KBM-7 (cell line): ENCODE results near the gene WBP1.
"Not testable (repeated sequence)": the region's sequence is repeated elsewhere in the genome, so short reads cannot be mapped to it uniquely, and the experiment has no call there.

Source experiments
- DNase-seq: peaks from one replicate; pipeline ENCODE4 v3.0.0-alpha.2; 2015
- in situ Hi-C: fragments of 300-500 bp; cut with MboI; formaldehyde crosslinking; loops from 2 replicates; pipeline ENCODE4 v1.14.3; 2020; ENCODE audit warnings: low sequenced_read_pairs, low pct_unique_long_range_greater_than_20kb, mixed read lengths

Gene WBP1

GRCh38 chr2:74458132-74458937, at the start of gene WBP1:
Gene WBP1, plus strand, starts transcription at chr2:74458438. Its CDS starts 165 bp downstream, at chr2:74458603.
- in situ Hi-C loops: no loop called here

GRCh38 chr2:74413001-74413698, 45.1 kb upstream of the WBP1 start:
- in situ Hi-C loops: no loop called here
- DNase-seq: peak; percentile 33

More at GRCh38 chr2:74458132-74458937, at the start of gene WBP1:
- peak; percentile 100 for DNase-seq

GRCh38 chr2:74414441-74414840, 43.8 kb upstream of the WBP1 start:
- in situ Hi-C loops: no loop called here
- no peak for DNase-seq

GRCh38 chr2:74414881-74415761, 43.1 kb upstream of the WBP1 start:
- in situ Hi-C loops: no loop called here
- no peak for DNase-seq

DNA sequence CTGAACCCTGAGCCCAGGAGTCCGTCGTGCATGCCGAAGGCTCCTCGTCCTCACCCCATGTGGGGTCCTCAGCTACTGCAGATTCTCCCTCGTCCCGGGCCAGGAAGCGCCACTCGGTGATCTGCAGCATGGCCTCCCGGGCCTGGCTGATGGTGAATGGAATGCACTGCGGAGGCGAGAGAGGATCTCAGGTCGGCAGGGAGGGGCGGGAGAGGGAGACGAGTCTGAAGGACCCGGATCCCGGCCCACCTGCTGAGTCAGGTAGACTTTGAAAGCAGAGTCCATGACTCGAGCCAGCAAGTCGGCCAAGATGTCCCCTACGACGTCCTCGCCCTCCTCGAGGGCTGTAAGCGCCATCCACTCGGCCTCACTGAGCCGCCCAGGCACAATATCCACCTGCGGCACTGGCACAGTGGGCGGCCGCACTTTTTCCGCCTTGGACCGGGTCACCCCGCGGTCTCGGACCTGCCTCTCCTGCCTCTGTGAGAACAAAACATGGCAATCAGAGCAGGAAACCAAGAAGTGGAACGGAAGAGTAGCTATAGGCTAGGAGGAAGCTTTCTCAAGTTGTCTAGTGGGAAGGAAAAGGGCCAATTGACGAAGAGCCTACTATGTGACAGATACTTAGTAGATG, 42.4 kb upstream of the WBP1 start:
- in situ Hi-C loops: no loop called here
- DNase-seq: no peak

DNA sequence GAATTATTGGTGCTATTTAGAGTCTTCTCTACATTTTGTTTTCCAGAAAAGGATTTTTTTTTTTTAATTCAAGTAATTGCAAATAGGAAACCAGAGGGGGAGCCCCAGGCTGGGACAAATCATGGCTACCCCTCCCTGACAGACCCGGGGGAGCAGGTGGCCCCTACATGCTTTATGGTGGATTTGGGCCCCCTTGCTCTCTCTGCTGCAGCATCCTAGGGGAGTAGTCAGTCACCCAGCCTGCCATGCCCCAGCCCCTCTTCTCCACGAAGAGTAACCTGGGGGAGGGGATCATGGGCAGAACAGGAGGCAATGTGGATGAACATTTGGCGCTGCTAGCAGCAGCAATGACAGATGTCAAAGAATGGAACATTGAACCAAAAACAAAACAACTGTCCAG, 41.5 kb upstream of the WBP1 start:
- no peak for DNase-seq
- in situ Hi-C loops: no loop called here

GRCh38 chr2:74417197-74417596, 41.0 kb upstream of the WBP1 start:
- in situ Hi-C loops: no loop called here
- DNase-seq: no peak

DNA sequence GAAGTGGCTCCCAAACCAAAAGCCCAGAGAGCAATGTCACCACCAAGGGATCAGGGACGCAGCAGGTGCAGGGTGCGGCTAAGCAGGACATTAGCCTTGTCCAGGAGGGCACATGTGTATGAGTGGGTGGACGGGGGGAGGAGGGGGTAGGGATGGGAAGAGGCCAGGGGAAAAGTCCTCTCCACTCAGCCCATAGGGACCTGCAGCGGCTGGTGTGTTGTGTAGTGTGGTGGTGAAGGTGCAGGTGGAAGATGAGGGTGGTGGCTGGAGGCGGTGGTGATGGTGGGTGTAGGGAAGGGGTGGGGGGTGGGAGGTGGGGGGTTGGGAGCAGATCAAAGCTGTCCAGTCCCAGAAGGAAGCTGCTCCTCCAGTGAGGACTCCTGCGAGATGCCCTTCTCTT, 40.5 kb upstream of the WBP1 start:
- DNase-seq: no peak
- in situ Hi-C loops: no loop called here

- no peak for DNase-seq
These were observed 39.9 kb upstream of the WBP1 start for GRCh38 chr2:74418312-74418711.

DNA sequence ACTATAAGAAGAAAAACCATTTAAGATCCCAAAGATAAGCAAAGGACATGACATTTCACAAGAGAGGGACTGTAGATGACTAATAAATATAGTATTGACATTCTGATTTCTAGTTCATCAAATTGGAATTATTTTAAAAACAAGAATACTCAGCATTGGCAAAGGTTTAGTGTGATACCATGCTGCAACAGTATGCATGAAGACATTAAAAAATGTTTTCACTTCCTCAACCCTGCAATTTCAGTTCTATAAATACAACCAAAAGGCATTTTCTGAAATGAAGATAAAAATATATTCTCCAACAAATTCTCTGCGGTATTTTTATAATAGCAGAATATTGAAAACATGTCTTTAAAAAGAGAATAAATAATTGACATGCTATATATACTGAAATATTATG, 38.9 kb upstream of the WBP1 start:
- in situ Hi-C loops: no loop called here
- DNase-seq: no peak

More at GRCh38 chr2:74418312-74418711, 39.9 kb upstream of the WBP1 start:
- in situ Hi-C loops: no loop called here

GRCh38 chr2:74420006-74420405, 38.2 kb upstream of the WBP1 start:
- DNase-seq: no peak
- in situ Hi-C loops: no loop called here

GRCh38 chr2:74420443-74421103, 37.7 kb upstream of the WBP1 start:
- in situ Hi-C loops, DNase-seq: not testable (repeated sequence)

DNA sequence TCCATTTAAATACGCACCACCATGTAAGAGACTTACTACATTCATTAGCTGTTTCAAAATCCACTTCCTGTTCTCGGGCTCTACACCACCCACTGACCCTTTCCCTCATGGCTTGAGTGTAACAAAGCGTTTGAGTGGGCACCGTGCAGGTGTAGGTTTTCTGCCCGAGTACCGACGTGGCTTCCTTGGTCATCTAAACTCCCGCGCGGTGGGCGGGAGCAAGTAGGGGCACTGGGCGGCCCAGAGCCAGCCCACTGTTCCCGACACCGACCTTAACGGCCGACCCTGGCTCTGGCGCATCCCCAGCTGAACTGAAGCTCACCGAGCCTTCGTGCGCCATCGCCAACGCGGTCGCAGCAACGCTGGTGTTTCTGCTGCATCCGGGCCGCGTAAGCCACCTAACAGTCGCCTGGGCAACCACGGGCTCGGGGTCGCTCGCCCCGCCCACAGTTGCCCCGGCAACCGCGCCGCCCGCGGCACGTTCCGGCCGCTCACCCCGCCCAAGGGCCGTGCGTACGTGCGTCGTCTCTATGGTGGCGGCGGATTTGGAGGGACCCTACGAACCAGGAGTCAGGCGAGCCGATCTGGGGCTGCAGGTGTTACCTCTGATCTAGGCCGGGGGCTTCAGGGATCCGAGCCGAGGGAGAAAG, 36.9 kb upstream of the WBP1 start, which contains the start of the genes C2orf81 and WDR54:
Gene C2orf81 (minus strand): TSS at position 399 of the 650 bp plus-strand sequence. CDS start 59 bp downstream, at position 340.
Gene WDR54 (plus strand): TSS at position 510 of the 650 bp plus-strand sequence. CDS start 424 bp downstream, outside the sequence.
- in situ Hi-C loops: no loop called here
- DNase-seq: peak; percentile 93

DNA sequence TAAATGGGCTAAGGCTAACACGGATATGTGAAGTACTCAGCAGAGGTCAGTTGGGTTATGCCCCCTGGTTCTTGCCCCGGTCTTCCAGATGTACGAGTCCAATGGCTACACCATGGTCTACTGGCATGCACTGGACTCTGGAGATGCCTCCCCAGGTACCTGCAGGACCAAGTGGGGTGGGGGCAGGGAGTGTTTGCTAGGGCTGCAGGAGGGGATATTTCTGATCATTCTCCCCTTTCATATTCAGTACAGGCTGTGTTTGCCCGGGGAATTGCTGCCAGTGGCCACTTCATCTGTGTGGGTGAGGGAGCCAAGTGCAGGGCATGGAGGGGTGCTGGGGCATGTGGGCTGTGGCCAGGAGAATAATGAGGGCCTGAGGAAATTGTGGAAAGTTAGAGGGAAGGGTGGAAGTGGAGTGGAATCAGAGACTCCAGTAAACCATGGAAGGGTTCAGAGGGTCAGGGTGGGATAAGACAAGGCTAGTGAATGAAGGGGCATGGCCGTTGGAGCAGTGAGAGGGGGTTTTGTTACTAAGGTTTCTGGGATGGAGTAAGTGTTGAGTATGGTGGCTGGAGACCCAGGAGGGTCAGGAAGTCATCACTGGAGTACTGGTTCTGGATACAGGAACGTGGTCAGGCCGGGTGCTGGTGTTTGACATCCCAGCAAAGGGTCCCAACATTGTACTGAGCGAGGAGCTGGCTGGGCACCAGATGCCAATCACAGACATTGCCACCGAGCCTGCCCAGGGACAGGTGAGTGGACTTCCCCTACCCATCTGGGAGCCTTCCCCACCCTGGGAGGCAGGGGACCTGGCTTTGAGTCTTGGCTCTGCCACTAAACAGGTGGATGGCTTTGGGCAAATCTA, 34.8 kb upstream of the WBP1 start:
- in situ Hi-C loops: no loop called here
- DNase-seq: no peak

DNA sequence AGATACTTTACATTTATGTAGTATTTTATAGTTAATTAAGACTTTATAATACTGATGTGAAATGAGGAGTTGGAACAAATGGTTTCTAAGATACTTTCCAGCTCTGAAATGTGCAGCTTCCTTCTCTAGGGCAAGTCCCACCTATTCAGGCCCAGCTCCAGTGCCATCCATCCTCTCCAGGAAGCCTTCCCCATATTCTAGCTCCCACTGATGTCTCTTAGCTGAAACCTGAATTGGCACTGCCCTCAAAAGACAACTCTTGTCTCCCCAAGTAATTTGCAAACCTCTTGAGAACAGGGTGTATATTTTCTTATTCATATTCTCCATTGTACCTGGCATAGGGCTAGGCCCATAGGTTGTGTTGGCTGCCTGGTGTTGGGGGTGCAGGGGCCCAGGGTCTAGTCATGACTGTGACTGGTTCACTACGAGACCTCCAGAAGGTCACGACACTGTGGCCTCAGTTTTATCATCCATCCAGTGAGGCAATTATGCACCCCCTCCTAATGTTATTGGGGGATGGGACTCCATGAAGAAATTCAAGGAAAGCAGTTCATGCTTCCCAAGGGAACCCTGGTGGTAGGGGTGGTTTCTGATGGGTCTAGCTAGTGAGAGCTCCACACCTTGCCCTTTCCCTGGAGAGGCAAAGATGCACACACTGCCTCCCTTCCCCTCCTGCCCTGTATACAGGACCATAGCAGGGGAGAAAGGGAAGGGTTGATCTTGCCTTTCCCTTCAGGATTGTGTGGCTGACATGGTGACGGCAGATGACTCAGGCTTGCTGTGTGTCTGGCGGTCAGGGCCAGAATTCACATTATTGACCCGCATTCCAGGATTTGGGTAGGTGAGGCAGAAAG, 33.9 kb upstream of the WBP1 start:
- DNase-seq: no peak
- in situ Hi-C loops: no loop called here

DNA sequence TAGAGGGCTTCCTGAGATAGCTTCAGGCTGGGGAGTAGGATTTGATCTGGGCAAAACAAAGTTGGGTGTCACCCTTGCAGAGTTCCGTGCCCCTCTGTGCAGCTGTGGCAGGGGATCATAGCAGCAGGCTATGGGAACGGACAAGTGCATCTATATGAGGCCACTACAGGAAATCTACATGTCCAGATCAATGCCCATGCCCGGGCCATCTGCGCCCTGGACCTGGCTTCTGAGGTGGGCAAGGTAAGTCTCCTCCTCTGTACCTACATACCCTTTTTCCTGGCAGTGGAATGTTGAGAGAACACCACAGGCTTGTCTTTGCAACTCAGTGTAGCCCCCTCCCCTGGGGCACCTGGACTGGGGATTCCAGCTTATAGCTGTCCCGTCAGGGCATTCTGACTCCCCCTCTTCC, 33.2 kb upstream of the WBP1 start:
- no peak for DNase-seq
- in situ Hi-C loops: no loop called here
